ENCODE results near the gene PER1.
A peak's percentile ranks its signal among the peaks of the same experiment; 100 is the strongest.

The PER1 gene, protein sequence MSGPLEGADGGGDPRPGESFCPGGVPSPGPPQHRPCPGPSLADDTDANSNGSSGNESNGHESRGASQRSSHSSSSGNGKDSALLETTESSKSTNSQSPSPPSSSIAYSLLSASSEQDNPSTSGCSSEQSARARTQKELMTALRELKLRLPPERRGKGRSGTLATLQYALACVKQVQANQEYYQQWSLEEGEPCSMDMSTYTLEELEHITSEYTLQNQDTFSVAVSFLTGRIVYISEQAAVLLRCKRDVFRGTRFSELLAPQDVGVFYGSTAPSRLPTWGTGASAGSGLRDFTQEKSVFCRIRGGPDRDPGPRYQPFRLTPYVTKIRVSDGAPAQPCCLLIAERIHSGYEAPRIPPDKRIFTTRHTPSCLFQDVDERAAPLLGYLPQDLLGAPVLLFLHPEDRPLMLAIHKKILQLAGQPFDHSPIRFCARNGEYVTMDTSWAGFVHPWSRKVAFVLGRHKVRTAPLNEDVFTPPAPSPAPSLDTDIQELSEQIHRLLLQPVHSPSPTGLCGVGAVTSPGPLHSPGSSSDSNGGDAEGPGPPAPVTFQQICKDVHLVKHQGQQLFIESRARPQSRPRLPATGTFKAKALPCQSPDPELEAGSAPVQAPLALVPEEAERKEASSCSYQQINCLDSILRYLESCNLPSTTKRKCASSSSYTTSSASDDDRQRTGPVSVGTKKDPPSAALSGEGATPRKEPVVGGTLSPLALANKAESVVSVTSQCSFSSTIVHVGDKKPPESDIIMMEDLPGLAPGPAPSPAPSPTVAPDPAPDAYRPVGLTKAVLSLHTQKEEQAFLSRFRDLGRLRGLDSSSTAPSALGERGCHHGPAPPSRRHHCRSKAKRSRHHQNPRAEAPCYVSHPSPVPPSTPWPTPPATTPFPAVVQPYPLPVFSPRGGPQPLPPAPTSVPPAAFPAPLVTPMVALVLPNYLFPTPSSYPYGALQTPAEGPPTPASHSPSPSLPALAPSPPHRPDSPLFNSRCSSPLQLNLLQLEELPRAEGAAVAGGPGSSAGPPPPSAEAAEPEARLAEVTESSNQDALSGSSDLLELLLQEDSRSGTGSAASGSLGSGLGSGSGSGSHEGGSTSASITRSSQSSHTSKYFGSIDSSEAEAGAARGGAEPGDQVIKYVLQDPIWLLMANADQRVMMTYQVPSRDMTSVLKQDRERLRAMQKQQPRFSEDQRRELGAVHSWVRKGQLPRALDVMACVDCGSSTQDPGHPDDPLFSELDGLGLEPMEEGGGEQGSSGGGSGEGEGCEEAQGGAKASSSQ (N-terminal part only)

DNA sequence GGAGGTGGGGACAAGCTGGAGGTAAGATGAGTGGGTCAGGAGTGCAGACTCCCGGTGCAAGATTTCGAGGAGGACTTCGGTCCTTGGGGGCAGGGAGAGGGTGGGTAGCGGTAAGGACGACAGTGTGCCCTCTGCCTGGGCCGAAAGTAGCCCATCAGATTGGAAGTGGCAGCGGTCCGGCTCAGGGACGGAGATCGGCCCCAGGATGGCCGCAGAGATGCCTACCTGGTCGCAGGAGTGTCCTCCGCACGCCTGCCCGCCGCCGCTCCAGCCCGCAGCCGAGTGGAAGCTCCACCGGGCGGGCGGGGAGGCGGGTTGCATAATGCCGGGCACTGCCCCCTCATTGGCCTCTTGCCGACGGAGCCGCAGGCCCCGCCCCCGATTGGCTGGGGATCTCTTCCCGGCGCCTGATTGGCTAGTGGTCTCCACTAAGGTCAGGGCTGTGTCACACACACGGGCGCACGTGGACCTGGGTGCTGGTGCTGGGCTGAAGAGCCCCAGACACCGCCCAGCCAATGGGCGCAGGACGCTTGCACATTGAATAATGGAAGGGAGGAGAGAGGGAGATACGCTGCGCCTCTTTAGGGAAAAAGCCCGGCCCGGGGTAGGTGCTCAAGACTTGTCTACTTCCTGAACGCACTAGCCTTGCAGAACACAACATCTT, at the start of gene PER1:
Gene PER1 (minus strand): TSS at position 293 of the 664 bp plus-strand sequence. CDS start 1,698 bp downstream, outside the sequence.
- peak; percentile 83 to 84 for DNase-seq

DNA sequence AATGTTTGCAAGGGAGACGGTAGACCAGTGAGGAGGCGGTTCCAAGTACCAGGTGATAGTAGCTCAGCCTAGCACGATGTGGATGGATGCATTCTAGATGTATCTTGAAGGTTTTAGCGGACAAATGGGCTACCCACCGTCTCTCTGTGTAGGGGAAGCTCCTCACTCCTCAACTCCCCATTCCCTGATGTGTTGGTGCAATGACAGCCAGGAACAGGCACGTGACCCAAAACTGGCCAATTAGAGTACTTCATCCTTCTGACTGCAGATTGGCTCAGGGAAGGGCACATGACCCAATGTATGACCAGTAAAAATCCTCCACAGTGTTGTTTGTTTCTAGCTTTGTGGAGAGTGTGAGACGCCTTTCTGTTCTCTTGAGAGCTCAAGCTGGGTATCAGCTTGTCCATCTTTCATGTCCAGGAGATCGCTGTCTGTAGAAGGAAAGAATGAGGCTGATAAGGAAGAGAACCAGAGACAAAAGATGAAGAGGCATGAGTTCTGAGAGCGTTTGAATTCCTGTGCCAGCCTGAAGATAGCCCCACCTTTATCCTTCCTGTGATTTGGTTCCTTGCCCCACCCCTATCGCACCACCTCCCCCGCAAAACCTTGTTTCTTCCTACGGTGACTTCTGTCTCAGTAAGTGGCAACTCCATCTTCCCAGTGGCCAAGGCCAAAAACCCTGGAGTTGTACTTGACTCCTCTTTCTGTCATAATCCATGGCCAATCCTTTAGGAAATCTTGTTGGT, 40.0 kb upstream of the PER1 start:
- DNase-seq: peak in 1 of 2 experiments; percentile 28

DNA sequence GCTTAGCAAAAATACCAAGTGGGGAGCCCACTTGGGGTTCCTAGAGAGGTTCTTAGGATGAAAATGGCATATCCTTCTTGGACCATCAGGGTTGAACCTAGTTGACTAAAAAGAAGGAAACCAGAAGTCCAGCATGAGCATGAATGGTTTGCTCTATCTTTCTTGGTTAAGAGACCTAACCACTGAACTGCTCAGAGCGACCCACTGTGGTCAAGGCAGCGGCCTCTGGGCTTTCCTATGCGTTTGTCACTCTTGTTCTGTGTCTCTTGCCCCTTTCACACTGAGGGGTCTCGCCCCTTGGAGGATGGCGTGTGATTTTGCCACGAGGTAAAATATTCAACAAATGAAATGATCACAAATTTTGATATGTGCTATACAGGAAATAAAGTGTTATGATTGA, 38.3 kb upstream of the PER1 start:
- no peak for DNase-seq

DNA sequence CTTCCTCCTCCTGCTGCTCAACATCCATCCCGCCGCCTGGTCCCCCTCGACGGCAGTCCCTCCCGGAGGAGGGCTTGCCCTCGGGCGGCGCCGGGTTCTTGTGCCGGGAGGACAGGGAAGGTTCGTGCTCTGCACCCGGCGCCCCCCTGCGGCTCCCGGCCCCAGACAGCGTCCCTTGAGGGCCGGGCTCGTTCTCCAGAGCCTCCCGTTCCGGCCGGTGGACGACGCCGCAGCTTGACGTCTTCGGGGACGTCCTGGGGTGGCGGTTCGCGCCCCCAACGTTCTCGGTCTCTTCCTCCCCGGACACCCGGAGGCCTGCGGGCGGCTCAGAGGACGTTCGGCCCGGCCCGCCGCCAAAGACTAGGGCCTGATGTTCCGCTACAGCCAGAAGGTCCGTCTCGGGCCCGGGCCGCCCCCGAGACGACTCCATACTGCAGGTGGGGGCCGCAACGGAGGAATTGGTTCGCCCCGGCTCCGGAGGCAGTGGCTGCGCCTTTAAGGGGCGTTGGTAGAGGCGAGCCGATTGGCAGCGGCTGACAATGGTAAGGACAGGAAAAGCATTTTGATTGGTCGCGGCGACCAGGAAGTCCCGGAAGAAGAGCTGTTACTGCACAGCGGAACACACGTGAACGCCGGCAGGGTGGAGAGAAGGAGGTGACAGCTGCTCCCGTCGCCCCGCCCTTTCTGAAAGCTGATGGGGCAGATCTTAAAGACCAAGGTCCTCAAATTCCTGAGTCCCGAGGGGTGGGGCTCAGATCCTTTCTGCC, 37.7 kb upstream of the PER1 start, which contains the start of gene BORCS6:
Gene BORCS6 (minus strand): TSS at position 470 of the 767 bp plus-strand sequence. CDS start 40 bp downstream, at position 430.
- DNase-seq: peak; percentile 89 to 92

DNA sequence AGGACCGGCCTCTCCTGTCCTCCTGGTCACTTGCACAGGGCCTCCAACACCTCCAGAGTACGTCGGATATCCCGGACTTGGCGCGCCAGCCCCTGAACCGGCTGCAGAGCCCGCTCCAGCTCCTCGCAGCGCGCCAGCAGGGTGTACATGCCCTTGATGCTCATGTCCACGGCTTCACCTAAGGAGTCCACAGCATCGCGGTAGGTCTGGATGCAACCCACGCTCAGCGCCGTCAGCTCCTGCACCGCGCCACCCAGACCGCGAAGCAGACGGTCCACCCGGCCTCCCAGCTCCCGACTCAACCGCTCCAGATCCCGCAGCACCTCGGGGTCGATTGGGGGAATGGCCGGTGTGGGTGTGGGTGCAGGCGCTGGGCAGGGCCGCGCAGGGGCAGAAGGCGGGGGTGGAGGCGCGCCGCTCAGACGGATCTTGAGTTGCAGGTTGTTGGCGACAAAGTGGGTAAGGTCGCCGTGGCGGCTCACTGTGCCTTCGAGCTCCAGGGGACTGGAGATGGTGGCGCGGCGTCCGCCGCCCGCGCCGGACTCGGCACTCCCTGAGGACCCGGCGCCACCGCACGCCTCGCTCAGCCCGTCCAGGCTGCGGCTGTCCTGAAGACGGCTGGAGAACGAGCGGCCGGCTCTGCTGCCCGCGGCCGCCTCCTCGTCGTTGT, 37.0 kb upstream of the PER1 start:
- no peak for DNase-seq

DNA sequence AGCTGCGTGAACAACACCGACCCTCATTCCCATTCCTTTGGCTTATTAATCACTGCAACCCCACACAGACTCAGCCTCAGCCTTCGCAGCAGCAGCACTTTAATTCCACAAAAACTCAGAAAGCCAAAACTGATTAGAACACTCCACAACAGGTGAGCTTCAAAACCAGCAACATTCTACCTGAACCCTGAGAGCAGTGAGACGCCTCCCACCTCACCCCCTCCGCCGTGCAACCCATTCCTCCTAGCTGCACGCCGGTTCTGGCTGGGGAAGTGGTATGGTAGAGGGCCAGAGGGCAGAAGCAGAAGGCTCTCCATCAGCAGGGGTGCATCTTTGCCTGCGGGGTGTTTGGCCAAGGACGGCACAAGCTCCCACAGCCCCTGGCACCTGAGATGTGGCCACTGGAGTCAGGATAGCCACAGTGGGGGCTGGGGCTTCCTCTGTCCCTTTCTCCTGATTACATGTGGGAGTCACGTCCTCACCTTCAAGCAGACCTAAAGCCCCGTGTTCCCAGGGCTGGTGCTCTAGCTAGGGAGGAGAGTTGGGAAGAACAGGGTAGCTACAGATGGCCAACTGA, 36.1 kb upstream of the PER1 start:
- no peak for DNase-seq

DNA sequence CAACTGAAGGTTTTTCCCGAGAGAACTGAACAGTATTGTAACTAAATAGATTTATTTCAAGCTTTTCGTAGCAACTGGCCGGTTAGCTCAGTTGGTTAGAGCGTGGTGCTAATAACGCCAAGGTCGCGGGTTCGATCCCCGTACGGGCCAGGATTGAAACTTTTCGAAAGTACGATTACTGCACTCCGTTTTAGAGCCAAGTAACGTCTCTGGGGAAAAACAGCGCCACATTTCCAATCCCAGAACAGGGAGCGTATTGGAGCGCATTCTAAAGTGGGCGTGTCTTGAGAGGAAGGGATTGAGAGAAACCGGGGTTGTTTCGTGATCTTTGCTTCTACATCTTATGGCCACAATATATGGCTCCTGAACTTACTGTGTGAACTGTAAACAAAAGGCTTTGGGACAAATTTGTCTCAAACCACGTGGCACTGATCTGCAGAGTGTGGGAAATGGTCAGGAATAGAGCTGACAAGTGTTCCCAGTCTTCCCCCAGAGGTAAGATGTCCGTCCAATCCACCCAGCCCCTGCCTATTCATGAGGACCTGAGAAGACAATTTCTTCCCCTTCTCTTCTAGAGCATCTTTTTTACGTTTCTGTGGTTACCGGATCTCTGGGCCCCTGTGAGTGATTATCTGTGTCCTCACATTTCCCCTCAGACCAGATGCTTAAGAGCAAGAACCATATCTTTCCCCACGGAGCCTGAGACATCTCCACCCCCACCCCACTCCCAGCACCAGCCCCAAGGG, 35.5 kb upstream of the PER1 start:
- peak; percentile 90 to 91 for DNase-seq

DNA sequence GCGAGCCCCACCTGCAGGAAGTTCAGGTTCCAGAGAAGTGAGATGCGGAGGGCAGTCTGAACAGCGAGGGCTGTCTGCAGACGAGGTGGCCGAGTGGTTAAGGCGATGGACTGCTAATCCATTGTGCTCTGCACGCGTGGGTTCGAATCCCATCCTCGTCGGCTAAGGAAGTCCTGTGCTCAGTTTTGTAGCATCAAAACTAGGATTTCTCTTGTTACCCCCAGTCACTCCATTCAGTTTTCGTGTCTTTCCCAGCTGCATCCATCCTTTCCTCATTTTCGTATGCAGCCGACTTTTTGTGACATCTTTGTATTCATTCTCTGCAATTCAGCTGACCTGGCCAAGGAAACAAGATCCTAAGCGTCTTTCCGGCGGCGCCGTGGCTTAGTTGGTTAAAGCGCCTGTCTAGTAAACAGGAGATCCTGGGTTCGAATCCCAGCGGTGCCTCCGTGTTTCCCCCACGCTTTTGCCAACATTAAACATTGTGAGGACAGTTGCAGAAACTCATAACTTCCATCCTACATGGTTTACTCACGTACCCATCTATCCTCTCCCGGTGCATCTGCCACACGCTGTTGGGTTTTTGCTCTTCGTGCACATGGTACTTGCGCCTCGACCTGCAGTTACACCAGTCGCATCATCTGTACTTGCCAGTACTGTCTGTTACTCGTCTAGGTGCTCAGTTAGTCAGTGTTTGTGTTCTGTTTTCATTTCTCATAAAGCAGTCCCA, 34.7 kb upstream of the PER1 start:
- DNase-seq: peak; percentile 89 to 90

DNA sequence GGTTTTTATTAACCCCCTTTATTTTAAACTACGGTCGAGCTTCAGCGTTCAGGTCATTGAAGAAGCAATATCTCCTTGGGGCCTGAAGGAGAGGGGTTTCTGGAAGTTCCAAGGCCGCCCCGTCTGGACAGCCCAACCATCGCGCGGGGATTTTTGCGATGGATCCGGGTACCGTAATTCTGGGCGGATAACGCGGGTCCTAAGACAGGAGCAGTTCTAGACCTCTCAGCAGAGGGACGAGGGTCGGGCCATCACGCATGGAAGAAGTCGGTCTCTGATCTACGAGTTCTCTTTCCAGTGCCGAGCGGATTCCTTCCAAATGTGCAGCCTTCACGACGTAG, 34.2 kb upstream of the PER1 start:
- DNase-seq: no peak

DNA sequence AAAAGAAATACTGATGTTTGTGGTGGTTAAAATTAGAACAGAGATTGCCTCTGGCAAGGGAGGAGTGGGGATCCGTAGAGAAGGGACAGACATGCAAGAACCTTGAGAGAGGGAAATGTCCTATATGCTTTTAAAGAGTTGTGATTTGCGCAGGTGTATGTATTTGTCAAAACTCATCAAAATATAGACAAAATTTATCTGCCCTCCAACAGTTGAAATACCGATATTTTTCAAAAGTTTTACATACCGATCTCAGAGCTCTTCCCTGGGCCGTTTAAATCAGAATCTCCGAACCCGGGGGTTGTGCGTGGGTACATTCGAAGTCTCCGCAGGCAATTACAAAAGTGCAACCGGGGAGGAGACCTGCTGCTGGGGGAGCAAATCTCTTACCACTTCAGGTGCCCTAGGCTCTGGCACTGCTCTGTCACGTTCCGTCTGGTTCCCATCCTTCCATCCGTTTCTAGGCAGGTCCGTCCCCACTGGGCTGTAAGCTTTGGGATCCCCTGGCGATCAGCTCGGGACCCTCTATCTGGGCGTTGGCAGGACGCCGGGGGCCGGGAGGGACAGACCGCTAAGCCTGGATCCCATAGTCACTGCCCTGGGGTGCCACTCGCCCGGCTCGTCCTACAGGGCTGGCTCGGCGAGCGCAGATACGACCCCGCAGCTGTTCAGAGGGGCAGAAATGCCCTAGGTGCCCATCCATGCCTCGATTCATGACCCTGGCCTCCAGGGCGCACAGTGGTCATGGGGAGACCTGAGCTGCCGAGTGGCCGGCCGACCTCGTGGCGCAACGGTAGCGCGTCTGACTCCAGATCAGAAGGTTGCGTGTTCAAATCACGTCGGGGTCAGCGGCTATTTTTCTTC, 33.6 kb upstream of the PER1 start:
- DNase-seq: peak; percentile 89 to 94

DNA sequence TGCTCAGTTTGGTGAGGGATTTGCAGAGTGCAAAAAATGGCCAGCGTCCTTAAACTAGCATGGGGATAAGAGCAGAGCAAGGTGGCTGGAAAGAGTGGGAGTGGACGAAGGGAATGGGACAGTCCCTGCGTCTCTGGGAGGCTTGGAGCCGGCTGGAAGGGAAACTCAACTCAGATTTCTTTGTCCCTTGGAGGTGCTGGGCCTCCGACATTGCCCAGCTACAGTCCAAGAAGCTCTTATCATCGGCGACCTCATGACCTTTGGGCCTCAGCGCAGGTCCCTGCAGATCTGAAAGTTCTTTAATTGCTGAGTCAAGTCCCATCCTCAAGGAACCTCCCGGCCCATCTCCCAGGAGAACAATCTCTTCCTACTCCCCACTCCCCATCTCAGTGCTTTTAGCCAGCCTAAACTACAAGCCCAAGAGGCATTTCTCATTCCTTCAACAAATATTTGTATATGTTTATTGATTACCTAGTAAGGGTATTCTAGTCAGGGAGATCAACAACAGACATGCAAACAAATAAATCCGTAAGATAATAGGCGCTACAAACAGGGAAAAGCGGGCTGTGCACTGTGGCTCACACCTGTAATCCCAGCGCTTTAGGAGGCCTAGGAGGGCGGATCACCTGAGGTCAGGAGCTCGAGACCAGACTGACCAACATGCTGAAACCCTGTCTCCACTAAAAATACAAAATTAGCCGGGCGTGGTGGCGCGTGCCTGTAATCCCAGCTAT, 25.0 kb upstream of the PER1 start:
- DNase-seq: no peak

DNA sequence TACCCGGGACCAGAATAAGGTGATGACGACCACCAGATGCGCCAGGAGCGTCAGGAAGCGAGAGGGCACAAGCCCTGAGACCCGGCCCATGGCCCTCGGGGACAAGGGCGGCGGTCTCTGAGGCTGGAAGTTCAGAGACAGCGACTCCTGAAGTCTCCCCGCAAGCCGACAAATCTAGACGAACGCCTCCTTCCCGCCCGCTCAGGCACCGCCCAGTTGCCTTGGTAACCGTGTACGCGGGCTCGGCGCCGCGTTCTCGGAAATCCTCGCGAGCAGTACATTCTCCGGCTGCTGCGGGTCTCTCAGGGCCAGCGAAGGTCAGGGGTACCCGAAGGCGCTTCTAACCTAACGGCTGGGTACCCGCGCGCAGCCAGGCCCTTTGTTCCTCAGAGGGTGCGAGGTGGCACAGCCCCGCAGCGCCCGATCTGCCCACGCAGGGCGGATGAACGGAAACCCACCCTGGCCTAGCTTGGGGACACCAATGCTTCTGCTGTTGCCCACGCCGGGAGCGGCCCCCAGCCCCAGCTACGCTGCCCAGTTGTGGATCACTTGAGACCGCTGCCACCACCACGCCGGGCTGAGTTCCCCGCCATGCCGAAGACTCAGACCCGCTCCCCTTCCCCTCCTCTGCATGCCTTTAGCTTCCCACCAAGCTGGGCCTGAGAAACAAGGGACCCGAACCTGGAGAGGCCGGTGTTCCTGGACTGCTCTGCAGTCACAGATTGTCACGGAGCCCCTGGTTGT, 24.2 kb upstream of the PER1 start, which contains the start of gene TMEM107:
Gene TMEM107 (minus strand): TSS at position 184 of the 744 bp plus-strand sequence. CDS start 94 bp downstream, at position 90.
- DNase-seq: peak; percentile 80 to 82

DNA sequence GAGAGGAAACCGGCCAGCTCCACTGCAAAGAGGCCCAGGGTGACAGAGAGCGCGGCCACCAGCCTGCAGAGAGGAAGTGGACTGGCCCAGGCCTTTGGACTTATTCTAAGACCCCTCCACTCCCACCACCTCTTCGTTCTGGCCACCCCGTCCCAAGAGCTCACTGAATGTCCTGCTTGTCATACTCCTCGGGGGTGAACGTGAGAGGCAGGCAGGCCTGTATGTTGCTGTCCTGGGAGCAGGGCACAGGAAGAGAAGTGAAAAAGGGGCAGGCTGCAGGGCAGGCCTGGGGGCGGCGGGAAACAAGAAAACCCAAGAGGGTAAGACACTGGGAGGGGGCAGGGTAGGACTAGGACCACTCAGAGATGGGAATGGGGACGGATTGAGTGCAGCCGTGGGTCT, 23.6 kb upstream of the PER1 start:
- no peak for DNase-seq

DNA sequence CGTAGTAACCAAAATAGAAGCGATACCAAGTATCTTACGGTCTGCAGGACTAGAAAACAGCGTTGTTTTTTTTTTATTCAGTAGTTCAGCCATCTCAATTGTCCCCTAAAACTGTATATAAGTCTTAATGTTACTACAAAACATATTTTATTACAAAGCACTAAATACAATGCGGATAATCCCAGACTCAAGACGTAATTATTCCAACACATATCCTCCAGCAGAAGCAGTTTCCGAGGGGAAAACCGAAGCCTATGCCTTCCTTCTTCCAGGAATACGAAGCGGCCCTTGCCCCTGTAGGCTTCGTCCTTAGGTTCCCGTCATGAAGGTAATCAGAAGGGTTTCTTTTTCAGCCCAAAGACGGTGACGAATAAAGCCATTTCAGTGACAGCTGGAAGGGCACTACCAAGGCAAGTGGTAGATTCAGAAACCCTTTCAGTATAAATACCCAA, 21.7 kb upstream of the PER1 start:
- DNase-seq: no peak

DNA sequence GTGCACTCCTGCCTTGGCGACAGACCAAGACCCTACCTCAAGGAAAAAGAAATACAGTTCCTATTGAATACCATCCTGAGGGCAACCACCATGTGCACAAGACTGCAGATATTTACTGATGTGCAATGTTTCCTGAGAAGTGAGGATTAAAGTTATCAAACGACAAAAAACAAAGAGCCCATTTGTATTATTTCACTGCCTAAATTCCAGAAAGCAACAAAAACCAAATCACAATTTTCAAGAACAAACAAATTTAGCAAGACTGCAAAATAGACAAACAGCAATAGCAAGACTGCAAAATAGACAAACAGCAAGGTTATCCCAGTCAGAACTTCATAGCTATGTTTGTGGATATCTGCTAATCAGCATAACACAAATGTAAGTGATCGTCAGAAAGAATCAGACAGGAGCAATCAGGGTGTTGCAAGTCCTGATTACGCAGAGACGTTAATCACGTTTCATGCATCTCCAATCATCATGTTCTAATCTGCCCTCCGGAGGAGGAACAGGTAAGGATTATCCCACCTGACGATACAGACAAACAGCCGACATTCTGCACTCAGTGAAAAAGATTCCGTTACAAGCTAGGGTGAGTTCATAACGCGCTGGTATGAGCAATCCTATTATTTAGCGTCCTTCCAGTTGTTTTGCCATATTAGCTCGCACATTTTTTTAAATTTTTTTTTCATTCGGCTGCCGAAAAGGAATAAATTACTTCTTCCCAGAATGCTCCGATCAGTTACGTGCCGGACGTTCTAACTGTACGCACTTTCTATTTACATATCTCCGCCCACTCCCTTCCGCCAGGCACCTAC, 21.1 kb upstream of the PER1 start:
- peak; percentile 70 to 77 for DNase-seq
